PC-9 (cell line): ENCODE data around the gene DGAT2L6. TPM values are rescaled to one million over a fixed set of nuclear protein-coding genes. Genes with fewer than 3 reads are reported as not detected.
A peak's percentile ranks its signal among the peaks of the same experiment; 100 is the strongest.

Experiments used
- BruUV-seq: library from RNA; stranded (reverse); fragments of 400-500 nt; replicated peaks from 2 replicates; lab custom pipeline; 2021; lab: Mats Ljungman, UMichigan
- CTCF ChIA-PET: fragments of 300-600 bp; sonication (Branson Sonifier 250); formaldehyde crosslinking; loops from one replicate; lab custom pipeline; 2022; ENCODE audit warnings: antibody characterized with exemption; lab: Charles Lee
- POLR2A ChIA-PET: fragments of 300-600 bp; sonication (Branson Sonifier 250); formaldehyde crosslinking; loops from one replicate; lab custom pipeline; 2022; ENCODE audit warnings: antibody characterized with exemption; ENCODE audit not compliant: unreplicated experiment; lab: Charles Lee
- DNase-seq, 2 experiments: peaks; one replicate each; pipeline versions ENCODE4 v3.0.0 to v3.0.0-alpha.2; 2015 to 2022; ENCODE audit warnings: mixed read lengths in 1 of 2
- H2AFZ ChIP-seq: fragments of 200-600 bp; sonication (generic); 2 replicates; pipeline ENCODE4 v1.8.1; 2017; ENCODE audit warnings: antibody characterized with exemption
- H3F3A ChIP-seq: fragments of 200-600 bp; sonication (generic); 2 replicates; pipeline ENCODE4 v1.8.1; 2017; ENCODE audit warnings: antibody characterized with exemption, mild to moderate bottlenecking, low read depth; ENCODE audit not compliant: insufficient read depth
- H3K27ac ChIP-seq: fragments of 200-600 bp; sonication (generic); 2 replicates; pipeline ENCODE4 v1.6.1; 2016; ENCODE audit warnings: mixed run types
- H3K27me3 ChIP-seq: fragments of 200-600 bp; sonication (generic); 2 replicates; pipeline ENCODE4 v1.6.1; 2016; ENCODE audit warnings: low read depth, mixed run types; ENCODE audit not compliant: insufficient read depth
- H3K36me3 ChIP-seq: fragments of 200-600 bp; sonication (generic); 2 replicates; pipeline ENCODE4 v1.6.1; 2016; ENCODE audit warnings: low read depth, mixed run types
- H3K4me1 ChIP-seq: fragments of 200-600 bp; sonication (generic); replicated peaks from 2 replicates; pipeline ENCODE4 v1.6.1; 2016; ENCODE audit warnings: mixed run types; ENCODE audit not compliant: insufficient read depth
- H3K4me2 ChIP-seq: fragments of 200-600 bp; sonication (generic); 2 replicates; pipeline ENCODE4 v1.6.1; 2017; ENCODE audit warnings: mixed run types
- H3K4me3 ChIP-seq: fragments of 200-600 bp; sonication (generic); 2 replicates; pipeline ENCODE4 v1.6.1; 2016; ENCODE audit warnings: mixed run types
- H3K79me2 ChIP-seq: fragments of 200-600 bp; sonication (generic); 2 replicates; pipeline ENCODE4 v1.6.1; 2017; ENCODE audit warnings: low read depth, mixed run types
- H3K9me2 ChIP-seq: fragments of 200-600 bp; sonication (generic); 2 replicates; pipeline ENCODE4 v1.8.1; 2017; ENCODE audit warnings: mild to moderate bottlenecking; ENCODE audit not compliant: insufficient read depth
- H3K9me3 ChIP-seq: fragments of 200-600 bp; sonication (generic); 2 replicates; pipeline ENCODE4 v1.8.1; 2016; ENCODE audit warnings: low read depth; ENCODE audit not compliant: insufficient read depth
- H4K20me1 ChIP-seq: fragments of 200-600 bp; sonication (generic); 2 replicates; pipeline ENCODE4 v1.8.1; 2017; ENCODE audit not compliant: insufficient read depth
- CTCF ChIP-seq: fragments of 200-600 bp; sonication (generic); conservative IDR thresholded peaks from 2 replicates; pipeline ENCODE4 v1.6.1; 2017; ENCODE audit warnings: mixed run types, antibody characterized with exemption, mild to moderate bottlenecking, moderate library complexity
- EZH2 ChIP-seq: fragments of 200-600 bp; sonication (generic); IDR thresholded peaks from 2 replicates; pipeline ENCODE4 v1.8.0; 2017; ENCODE audit warnings: antibody characterized with exemption, low read depth
- intact Hi-C: fragments of 100-400 bp; cut with micrococcal nuclease; formaldehyde crosslinking; loops from one replicate; pipeline ENCODE4 v1.10.0; 2022; ENCODE audit not compliant: unreplicated experiment
- total RNA-seq: library from RNA; stranded (reverse); gene quantifications from 2 replicates; pipeline ENCODE4 v1.2.3, GENCODE V29; 2021

Gene DGAT2L6
- total RNA-seq, 1 experiment from 2014 or later = not detected

DNA sequence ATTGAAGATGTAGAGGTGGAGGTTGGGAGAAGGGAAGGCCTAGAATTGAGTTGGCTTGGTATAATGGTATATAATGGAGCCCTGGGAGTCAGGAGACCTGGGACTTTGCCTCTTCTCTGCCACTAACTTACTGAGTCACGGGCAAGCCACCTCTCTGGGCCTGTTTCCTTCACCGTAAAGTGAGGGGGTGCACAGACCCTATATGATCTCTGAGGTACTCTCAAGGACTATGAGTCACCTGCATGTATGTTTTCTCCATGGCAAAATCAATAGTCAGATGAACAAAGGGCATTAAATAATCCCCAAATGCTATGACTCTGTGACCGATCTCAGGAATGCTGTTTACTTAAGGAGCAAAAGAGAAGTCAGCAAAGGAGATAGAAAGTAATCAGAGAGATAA, 77.6 kb downstream of the DGAT2L6 start:
- ChIA-PET CTCF (no interaction called here), POLR2A (no interaction called here)
- H3F3A ChIP-seq = 0 out of 2 replicates have a peak, but pooled peaks cover 3% of the 10 kb centered on the region
- peak overlapping the region; percentile 79 for H3K27ac ChIP-seq
- H3K36me3 ChIP-seq = no peaks in the 10 kb centered on the region
- no TSS peak for BruUV-seq
- no peaks in the 10 kb centered on the region for H3K79me2 ChIP-seq
- no peaks in the 10 kb centered on the region for H3K9me2 ChIP-seq
- H3K9me3 ChIP-seq = no peaks in the 10 kb centered on the region; the same call in 1 of the 2 replicates
- no peak overlapping the region for H2AFZ ChIP-seq
- no peak overlapping the region for H3K4me3 ChIP-seq
- H3K4me1 ChIP-seq = peaks cover 24% of the 10 kb centered on the region
- H3K27me3 ChIP-seq = no peaks in the 10 kb centered on the region
- intact Hi-C loops = no loop called here
- DNase-seq = no peak
- no peak overlapping the region for H3K4me2 ChIP-seq
- no peaks in the 10 kb centered on the region for H4K20me1 ChIP-seq
- TF ChIP-seq CTCF = no peak
- TF ChIP-seq EZH2 = no peak

Other genes with a start within 250 kb of the DGAT2L6 start
- gene AWAT2, start 127.5 kb upstream of the DGAT2L6 start, total RNA-seq = not detected in 2 replicates
- gene OTUD6A, start 115.0 kb upstream of the DGAT2L6 start, total RNA-seq = not detected in 2 replicates
- 57.6 and 71.9 TPM in 2 replicates for gene IGBP1, start 44.0 kb upstream of the DGAT2L6 start, total RNA-seq
- gene AWAT1, start 57.2 kb downstream of the DGAT2L6 start, total RNA-seq = not detected in 2 replicates
- gene P2RY4, start 82.7 kb downstream of the DGAT2L6 start, total RNA-seq = 0.50 and 0.65 TPM in 2 replicates
- gene ARR3, start 90.9 kb downstream of the DGAT2L6 start, total RNA-seq = not detected in 2 replicates
- not detected in 2 replicates for gene RAB41, start 104.7 kb downstream of the DGAT2L6 start, total RNA-seq
- gene PDZD11, start 112.4 kb downstream of the DGAT2L6 start, total RNA-seq = 42.0 and 51.2 TPM in 2 replicates
- gene KIF4A, start 112.6 kb downstream of the DGAT2L6 start, total RNA-seq = 36.7 and 52.9 TPM in 2 replicates
- gene GDPD2, start 245.8 kb downstream of the DGAT2L6 start, total RNA-seq = 0.44 TPM in 1 of 2 replicates, not detected in the other